Lung (tissue), 12 donors: ENCODE data around the gene UPK3A. TPM values are rescaled to one million over a fixed set of nuclear protein-coding genes. Genes with fewer than 3 reads are reported as not detected.

Experiments used
- ATAC-seq: fragments of 200-7000 bp; cut with Tn5 transposase; one replicate; pipeline ENCODE4 v1.9.1; 2020; ENCODE audit warnings: moderate number of reproducible peaks; ENCODE audit not compliant: insufficient read depth, low FRiP score
- DNase-seq, 3 donors: peaks; one replicate each; pipeline ENCODE4 v3.0.0-alpha.2; 2013 to 2017
- H3K27ac ChIP-seq, 2 donors: one replicate each; pipeline ENCODE4 v1.5.1; 2013; ENCODE audit warnings: mild to moderate bottlenecking in 2 of 2, moderate library complexity in 2 of 2, control low read depth in 1 of 2, inconsistent platforms in 1 of 2, low read depth in 1 of 2, low read length in 1 of 2
- H3K27me3 ChIP-seq, 3 donors: one replicate each; pipeline ENCODE4 v1.5.1; 2013; ENCODE audit warnings: low read length in 2 of 3; ENCODE audit not compliant: control insufficient read depth in 3 of 3, insufficient read depth in 3 of 3
- H3K36me3 ChIP-seq, 4 donors: one replicate each; pipeline ENCODE4 v1.5.1; 2013; ENCODE audit warnings: low read length in 4 of 4, mild to moderate bottlenecking in 1 of 4, moderate library complexity in 1 of 4; ENCODE audit not compliant: control insufficient read depth in 4 of 4, insufficient read depth in 4 of 4
- H3K4me1 ChIP-seq, 5 donors: one replicate each; pipeline ENCODE4 v1.5.1; 2013; ENCODE audit warnings: low read length in 5 of 5, mild to moderate bottlenecking in 2 of 5, moderate library complexity in 1 of 5; ENCODE audit not compliant: control insufficient read depth in 5 of 5, insufficient read depth in 5 of 5
- H3K4me3 ChIP-seq: one replicate; pipeline ENCODE4 v1.5.1; 2013; ENCODE audit warnings: mild to moderate bottlenecking, control low read depth, moderate library complexity
- H3K9ac ChIP-seq, 2 donors: one replicate each; pipeline ENCODE4 v1.5.1; 2013; ENCODE audit warnings: low read length in 2 of 2, control low read depth in 1 of 2; ENCODE audit not compliant: insufficient read depth in 1 of 2
- H3K9me3 ChIP-seq, 4 donors: one replicate each; pipeline ENCODE4 v1.5.1; 2013; ENCODE audit warnings: low read length in 3 of 4, mild to moderate bottlenecking in 1 of 4, moderate library complexity in 1 of 4; ENCODE audit not compliant: control insufficient read depth in 4 of 4, insufficient read depth in 3 of 4
- CTCF ChIP-seq: IDR thresholded peaks from 2 replicates; pipeline ENCODE4 v1.5.1; 2012; ENCODE audit warnings: mild to moderate bottlenecking; ENCODE audit errors: control extremely low read depth, extremely low read depth
- WGBS, 2 donors: extraction: QIAGEN DNeasy Blood & Tissue Kit; methylation state at CpG; one replicate each; pipeline ENCODE4 v1.1.7; 2013; 5-methylcytosine and 5-hydroxymethylcytosine counted together
- polyA plus RNA-seq, 2 donors: library from polyadenylated mRNA; stranded (reverse); fragments of 200-250 nt; gene quantifications; one replicate each; pipeline ENCODE4 v1.2.1, GENCODE V29; 2013
- total RNA-seq, 2 donors: library from RNA; depleted of rRNA in 1 of 2; stranded (reverse); fragments of >200 nt in 1 of 2; gene quantifications; one replicate each; pipeline ENCODE4 v1.2.1, GENCODE V29; 2014 to 2021
- donor health status: control.
- donor health status: control.
- donor health status: Bipolar disorder and iron deficiency.
- donor health status: healthy.
- donor health status: DM: yes; HTN: yes; CAD: no.

The UPK3A gene
- total and polyA plus RNA-seq, 4 donors: 0.30 to 0.55 TPM; not detected in 2

GRCh38 chr22:45263463-45264269 is 21.1 kb upstream of the UPK3A start:
- H3K27me3 ChIP-seq: no peaks in the 10 kb centered on the region
- no peak overlapping the region for H3K27ac ChIP-seq
- WGBS, 2 donors: 24 to 28% methylated on average over 17 of the region's 17 CpGs
- H3K9me3 ChIP-seq: no peaks in the 10 kb centered on the region
- TF ChIP-seq CTCF: peak; percentile 61
- H3K36me3 ChIP-seq: no peaks in the 10 kb centered on the region
- H3K4me1 ChIP-seq: peaks cover 0 to 7% (median 0%) of the 10 kb centered on the region in 5 donors
- ATAC-seq: peak; percentile 72
- DNase-seq: peak; percentile 70 to 81 (median 73)
- H3K4me3 ChIP-seq: no peak overlapping the region
- H3K9ac ChIP-seq: no peak overlapping the region

GRCh38 chr22:45265535-45265934 is 19.2 kb upstream of the UPK3A start:
- DNase-seq: no peak
- no peaks in the 10 kb centered on the region for H3K27me3 ChIP-seq
- H3K36me3 ChIP-seq: no peaks in the 10 kb centered on the region
- H3K4me3 ChIP-seq: no peak overlapping the region
- H3K9me3 ChIP-seq: no peaks in the 10 kb centered on the region
- ATAC-seq: no peak
- H3K27ac ChIP-seq: no peak overlapping the region
- TF ChIP-seq CTCF: no peak
- 65 to 76% methylated on average over 7 of the region's 7 CpGs for WGBS, 2 donors
- no peak overlapping the region for H3K9ac ChIP-seq
- peaks cover 0 to 7% (median 4%) of the 10 kb centered on the region in 5 donors for H3K4me1 ChIP-seq

GRCh38 chr22:45268167-45268957 is 16.4 kb upstream of the UPK3A start:
- Histone ChIP-seq H3K27ac (no peak overlapping the region), H3K36me3 (no peaks in the 10 kb centered on the region), H3K4me1 (peaks cover 3 to 17% (median 5%) of the 10 kb centered on the region in 5 donors), H3K27me3 (no peaks in the 10 kb centered on the region), H3K9me3 (no peaks in the 10 kb centered on the region), H3K4me3 (no peak overlapping the region), H3K9ac (no peak overlapping the region)
- ATAC-seq (no peak), DNase-seq (peak; percentile 76 to 86 (median 82))
- WGBS, 2 donors: 1 to 3% methylated on average over 32 to 47 of the region's 47 CpGs
- no peak for TF ChIP-seq CTCF
